ES-I3 (cell line): ENCODE measurements around the gene GAS7.

Experiments used
- H3K36me3 ChIP-seq: 2 replicates; pipeline ENCODE4 v1.6.1; 2013; ENCODE audit warnings: mild to moderate bottlenecking, low read length, control low read depth, moderate library complexity; ENCODE audit not compliant: insufficient read depth
- H3K4me1 ChIP-seq: 2 replicates; pipeline ENCODE4 v1.6.1; 2013; ENCODE audit warnings: mild to moderate bottlenecking, control low read depth, low read length; ENCODE audit not compliant: insufficient read depth
- H3K9ac ChIP-seq: 2 replicates; pipeline ENCODE4 v1.6.1; 2013; ENCODE audit warnings: low read depth, mild to moderate bottlenecking, low read length, moderate library complexity
- H3K9me3 ChIP-seq: 2 replicates; pipeline ENCODE4 v1.6.1; 2013; ENCODE audit warnings: mild to moderate bottlenecking, low read length, moderate library complexity; ENCODE audit not compliant: control insufficient read depth, insufficient read depth

GAS7 gene

GRCh38 chr17:10147761-10148415 lies 50.5 kb downstream of the GAS7 start:
- no peaks in the 10 kb centered on the region for H3K9me3 ChIP-seq
- H3K4me1 ChIP-seq: peaks cover 16% of the 10 kb centered on the region
- no peaks in the 10 kb centered on the region for H3K36me3 ChIP-seq
- H3K9ac ChIP-seq: no peak overlapping the region

- peaks cover 11% of the 10 kb centered on the region for H3K4me1 ChIP-seq
- no peaks in the 10 kb centered on the region for H3K9me3 ChIP-seq
- no peaks in the 10 kb centered on the region for H3K36me3 ChIP-seq
- no peak overlapping the region for H3K9ac ChIP-seq
Observed at GRCh38 chr17:10147040-10147439, 51.4 kb downstream of the GAS7 start.

GRCh38 chr17:10144982-10145381 lies 53.4 kb downstream of the GAS7 start:
- Histone ChIP-seq H3K9ac (no peak overlapping the region), H3K36me3 (no peaks in the 10 kb centered on the region), H3K4me1 (peaks cover 11% of the 10 kb centered on the region), H3K9me3 (no peaks in the 10 kb centered on the region)

GRCh38 chr17:10144456-10144855 lies 54.0 kb downstream of the GAS7 start:
- H3K4me1 ChIP-seq: peaks cover 11% of the 10 kb centered on the region
- no peak overlapping the region for H3K9ac ChIP-seq
- no peaks in the 10 kb centered on the region for H3K36me3 ChIP-seq
- no peaks in the 10 kb centered on the region for H3K9me3 ChIP-seq

- peaks cover 5% of the 10 kb centered on the region; the same call in 1 of the 2 replicates for H3K4me1 ChIP-seq
- H3K36me3 ChIP-seq: no peaks in the 10 kb centered on the region
- H3K9ac ChIP-seq: no peak overlapping the region
- no peaks in the 10 kb centered on the region for H3K9me3 ChIP-seq
Observed at GRCh38 chr17:10141436-10141835, 57.0 kb downstream of the GAS7 start.

GRCh38 chr17:10139577-10139976 lies 58.8 kb downstream of the GAS7 start:
- peaks cover 5% of the 10 kb centered on the region; the same call in 1 of the 2 replicates for H3K4me1 ChIP-seq
- no peak overlapping the region for H3K9ac ChIP-seq
- no peaks in the 10 kb centered on the region for H3K9me3 ChIP-seq
- no peaks in the 10 kb centered on the region for H3K36me3 ChIP-seq

GRCh38 chr17:10136258-10136981 lies 62.0 kb downstream of the GAS7 start:
- H3K9ac ChIP-seq: no peak overlapping the region
- H3K4me1 ChIP-seq: peaks cover 5% of the 10 kb centered on the region; the same call in 1 of the 2 replicates
- no peaks in the 10 kb centered on the region for H3K9me3 ChIP-seq
- H3K36me3 ChIP-seq: no peaks in the 10 kb centered on the region

GRCh38 chr17:10135539-10136257 lies 62.7 kb downstream of the GAS7 start:
- Histone ChIP-seq H3K9me3 (no peaks in the 10 kb centered on the region), H3K36me3 (no peaks in the 10 kb centered on the region), H3K4me1 (peaks cover 5% of the 10 kb centered on the region; the same call in 1 of the 2 replicates), H3K9ac (no peak overlapping the region)

- Histone ChIP-seq H3K9ac (no peak overlapping the region), H3K4me1 (peaks cover 26% of the 10 kb centered on the region), H3K36me3 (no peaks in the 10 kb centered on the region), H3K9me3 (no peaks in the 10 kb centered on the region)
Observed at GRCh38 chr17:10130677-10131076, 67.7 kb downstream of the GAS7 start.

- no peak overlapping the region for H3K9ac ChIP-seq
- no peaks in the 10 kb centered on the region for H3K36me3 ChIP-seq
- H3K4me1 ChIP-seq: peaks cover 27% of the 10 kb centered on the region
Observed at GRCh38 chr17:10130263-10130662, 68.1 kb downstream of the GAS7 start.

GRCh38 chr17:10127819-10128425 lies 70.5 kb downstream of the GAS7 start:
- no peak overlapping the region for H3K9ac ChIP-seq
- H3K4me1 ChIP-seq: peaks cover 27% of the 10 kb centered on the region

More at GRCh38 chr17:10130263-10130662, 68.1 kb downstream of the GAS7 start:
- H3K9me3 ChIP-seq: no peaks in the 10 kb centered on the region

GRCh38 chr17:10126616-10127501 lies 71.5 kb downstream of the GAS7 start:
- Histone ChIP-seq H3K36me3 (no peaks in the 10 kb centered on the region), H3K9ac (no peak overlapping the region), H3K9me3 (no peaks in the 10 kb centered on the region), H3K4me1 (peaks cover 29% of the 10 kb centered on the region)

More at GRCh38 chr17:10127819-10128425, 70.5 kb downstream of the GAS7 start:
- Histone ChIP-seq H3K36me3 (no peaks in the 10 kb centered on the region), H3K9me3 (no peaks in the 10 kb centered on the region)

GRCh38 chr17:10126276-10126615 lies 72.2 kb downstream of the GAS7 start:
- Histone ChIP-seq H3K4me1 (peaks cover 29% of the 10 kb centered on the region), H3K36me3 (no peaks in the 10 kb centered on the region), H3K9ac (no peak overlapping the region), H3K9me3 (no peaks in the 10 kb centered on the region)
